ENCODE results near the gene GSE1. TPM values are rescaled to one million over a fixed set of nuclear protein-coding genes. Genes with fewer than 3 reads are reported as not detected.
A peak's percentile ranks its signal among the peaks of the same experiment; 100 is the strongest.

Gene GSE1
- total and polyA plus RNA-seq, 2 of the 13 experiments (the other 11 are each of a cell fraction or from before 2014, with no cell fraction given) = 16.1 to 31.2 TPM

DNA sequence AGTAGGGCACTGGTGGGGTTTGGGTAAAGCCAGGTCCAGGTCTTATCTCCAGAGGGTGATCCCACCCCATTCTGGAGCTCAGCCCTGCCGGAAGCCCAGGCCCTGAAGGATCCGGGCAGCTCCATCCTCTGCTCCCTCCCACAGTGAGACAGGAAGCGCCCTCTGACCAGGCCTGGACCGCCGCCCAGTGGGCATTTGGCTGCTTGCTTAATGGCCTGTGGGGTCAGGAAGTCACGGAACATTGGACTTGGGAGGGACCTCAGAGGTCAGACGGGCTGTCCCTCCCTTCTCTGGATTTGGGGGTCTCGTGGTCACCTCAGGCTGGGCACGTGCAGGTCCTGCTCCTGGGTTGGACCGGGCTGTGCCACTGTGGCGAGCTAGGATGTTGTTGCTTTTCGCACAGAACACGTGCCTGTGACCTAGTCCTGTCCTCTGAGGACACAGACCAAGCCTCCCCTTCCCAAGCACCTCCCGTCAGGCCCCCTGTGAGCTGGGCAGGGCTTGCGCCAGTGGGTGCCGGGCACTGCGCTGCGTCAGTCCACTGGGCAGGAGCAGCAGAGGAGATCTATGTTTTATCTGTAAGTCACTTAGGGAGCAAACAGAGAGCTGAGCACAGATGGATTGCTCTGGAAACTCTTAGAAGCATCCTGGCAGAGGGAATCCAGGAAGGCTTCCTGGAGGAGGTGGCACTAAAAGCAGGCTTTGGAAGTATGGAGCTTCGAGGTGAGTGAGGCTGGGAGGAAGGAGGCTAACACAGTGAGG, 49.4 kb upstream of the GSE1 start (continued):
- TF ChIP-seq, protein P1, sequence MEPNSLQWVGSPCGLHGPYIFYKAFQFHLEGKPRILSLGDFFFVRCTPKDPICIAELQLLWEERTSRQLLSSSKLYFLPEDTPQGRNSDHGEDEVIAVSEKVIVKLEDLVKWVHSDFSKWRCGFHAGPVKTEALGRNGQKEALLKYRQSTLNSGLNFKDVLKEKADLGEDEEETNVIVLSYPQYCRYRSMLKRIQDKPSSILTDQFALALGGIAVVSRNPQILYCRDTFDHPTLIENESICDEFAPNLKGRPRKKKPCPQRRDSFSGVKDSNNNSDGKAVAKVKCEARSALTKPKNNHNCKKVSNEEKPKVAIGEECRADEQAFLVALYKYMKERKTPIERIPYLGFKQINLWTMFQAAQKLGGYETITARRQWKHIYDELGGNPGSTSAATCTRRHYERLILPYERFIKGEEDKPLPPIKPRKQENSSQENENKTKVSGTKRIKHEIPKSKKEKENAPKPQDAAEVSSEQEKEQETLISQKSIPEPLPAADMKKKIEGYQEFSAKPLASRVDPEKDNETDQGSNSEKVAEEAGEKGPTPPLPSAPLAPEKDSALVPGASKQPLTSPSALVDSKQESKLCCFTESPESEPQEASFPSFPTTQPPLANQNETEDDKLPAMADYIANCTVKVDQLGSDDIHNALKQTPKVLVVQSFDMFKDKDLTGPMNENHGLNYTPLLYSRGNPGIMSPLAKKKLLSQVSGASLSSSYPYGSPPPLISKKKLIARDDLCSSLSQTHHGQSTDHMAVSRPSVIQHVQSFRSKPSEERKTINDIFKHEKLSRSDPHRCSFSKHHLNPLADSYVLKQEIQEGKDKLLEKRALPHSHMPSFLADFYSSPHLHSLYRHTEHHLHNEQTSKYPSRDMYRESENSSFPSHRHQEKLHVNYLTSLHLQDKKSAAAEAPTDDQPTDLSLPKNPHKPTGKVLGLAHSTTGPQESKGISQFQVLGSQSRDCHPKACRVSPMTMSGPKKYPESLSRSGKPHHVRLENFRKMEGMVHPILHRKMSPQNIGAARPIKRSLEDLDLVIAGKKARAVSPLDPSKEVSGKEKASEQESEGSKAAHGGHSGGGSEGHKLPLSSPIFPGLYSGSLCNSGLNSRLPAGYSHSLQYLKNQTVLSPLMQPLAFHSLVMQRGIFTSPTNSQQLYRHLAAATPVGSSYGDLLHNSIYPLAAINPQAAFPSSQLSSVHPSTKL (CRISPR knock-in tag; IDR thresholded peaks at IDR 0.05) = peak; percentile 72
- TF ChIP-seq, protein P2, sequence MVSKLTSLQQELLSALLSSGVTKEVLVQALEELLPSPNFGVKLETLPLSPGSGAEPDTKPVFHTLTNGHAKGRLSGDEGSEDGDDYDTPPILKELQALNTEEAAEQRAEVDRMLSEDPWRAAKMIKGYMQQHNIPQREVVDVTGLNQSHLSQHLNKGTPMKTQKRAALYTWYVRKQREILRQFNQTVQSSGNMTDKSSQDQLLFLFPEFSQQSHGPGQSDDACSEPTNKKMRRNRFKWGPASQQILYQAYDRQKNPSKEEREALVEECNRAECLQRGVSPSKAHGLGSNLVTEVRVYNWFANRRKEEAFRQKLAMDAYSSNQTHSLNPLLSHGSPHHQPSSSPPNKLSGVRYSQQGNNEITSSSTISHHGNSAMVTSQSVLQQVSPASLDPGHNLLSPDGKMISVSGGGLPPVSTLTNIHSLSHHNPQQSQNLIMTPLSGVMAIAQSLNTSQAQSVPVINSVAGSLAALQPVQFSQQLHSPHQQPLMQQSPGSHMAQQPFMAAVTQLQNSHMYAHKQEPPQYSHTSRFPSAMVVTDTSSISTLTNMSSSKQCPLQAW (CRISPR knock-in tag; IDR thresholded peaks at IDR 0.05) = peak; percentile 35; the same call in 1 of the 2 replicates
- TF ChIP-seq, protein P3, sequence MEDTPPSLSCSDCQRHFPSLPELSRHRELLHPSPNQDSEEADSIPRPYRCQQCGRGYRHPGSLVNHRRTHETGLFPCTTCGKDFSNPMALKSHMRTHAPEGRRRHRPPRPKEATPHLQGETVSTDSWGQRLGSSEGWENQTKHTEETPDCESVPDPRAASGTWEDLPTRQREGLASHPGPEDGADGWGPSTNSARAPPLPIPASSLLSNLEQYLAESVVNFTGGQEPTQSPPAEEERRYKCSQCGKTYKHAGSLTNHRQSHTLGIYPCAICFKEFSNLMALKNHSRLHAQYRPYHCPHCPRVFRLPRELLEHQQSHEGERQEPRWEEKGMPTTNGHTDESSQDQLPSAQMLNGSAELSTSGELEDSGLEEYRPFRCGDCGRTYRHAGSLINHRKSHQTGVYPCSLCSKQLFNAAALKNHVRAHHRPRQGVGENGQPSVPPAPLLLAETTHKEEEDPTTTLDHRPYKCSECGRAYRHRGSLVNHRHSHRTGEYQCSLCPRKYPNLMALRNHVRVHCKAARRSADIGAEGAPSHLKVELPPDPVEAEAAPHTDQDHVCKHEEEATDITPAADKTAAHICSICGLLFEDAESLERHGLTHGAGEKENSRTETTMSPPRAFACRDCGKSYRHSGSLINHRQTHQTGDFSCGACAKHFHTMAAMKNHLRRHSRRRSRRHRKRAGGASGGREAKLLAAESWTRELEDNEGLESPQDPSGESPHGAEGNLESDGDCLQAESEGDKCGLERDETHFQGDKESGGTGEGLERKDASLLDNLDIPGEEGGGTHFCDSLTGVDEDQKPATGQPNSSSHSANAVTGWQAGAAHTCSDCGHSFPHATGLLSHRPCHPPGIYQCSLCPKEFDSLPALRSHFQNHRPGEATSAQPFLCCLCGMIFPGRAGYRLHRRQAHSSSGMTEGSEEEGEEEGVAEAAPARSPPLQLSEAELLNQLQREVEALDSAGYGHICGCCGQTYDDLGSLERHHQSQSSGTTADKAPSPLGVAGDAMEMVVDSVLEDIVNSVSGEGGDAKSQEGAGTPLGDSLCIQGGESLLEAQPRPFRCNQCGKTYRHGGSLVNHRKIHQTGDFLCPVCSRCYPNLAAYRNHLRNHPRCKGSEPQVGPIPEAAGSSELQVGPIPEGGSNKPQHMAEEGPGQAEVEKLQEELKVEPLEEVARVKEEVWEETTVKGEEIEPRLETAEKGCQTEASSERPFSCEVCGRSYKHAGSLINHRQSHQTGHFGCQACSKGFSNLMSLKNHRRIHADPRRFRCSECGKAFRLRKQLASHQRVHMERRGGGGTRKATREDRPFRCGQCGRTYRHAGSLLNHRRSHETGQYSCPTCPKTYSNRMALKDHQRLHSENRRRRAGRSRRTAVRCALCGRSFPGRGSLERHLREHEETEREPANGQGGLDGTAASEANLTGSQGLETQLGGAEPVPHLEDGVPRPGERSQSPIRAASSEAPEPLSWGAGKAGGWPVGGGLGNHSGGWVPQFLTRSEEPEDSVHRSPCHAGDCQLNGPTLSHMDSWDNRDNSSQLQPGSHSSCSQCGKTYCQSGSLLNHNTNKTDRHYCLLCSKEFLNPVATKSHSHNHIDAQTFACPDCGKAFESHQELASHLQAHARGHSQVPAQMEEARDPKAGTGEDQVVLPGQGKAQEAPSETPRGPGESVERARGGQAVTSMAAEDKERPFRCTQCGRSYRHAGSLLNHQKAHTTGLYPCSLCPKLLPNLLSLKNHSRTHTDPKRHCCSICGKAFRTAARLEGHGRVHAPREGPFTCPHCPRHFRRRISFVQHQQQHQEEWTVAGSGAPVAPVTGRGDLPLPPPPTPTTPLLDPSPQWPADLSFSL (CRISPR knock-in tag; IDR thresholded peaks at IDR 0.05) = no peak
- no peak; the same call in 1 of the 2 replicates for TF ChIP-seq ZNF33A (CRISPR knock-in tag; IDR thresholded peaks at IDR 0.05; ENCODE audit: borderline replicate concordance)
- TF ChIP-seq, protein P4, sequence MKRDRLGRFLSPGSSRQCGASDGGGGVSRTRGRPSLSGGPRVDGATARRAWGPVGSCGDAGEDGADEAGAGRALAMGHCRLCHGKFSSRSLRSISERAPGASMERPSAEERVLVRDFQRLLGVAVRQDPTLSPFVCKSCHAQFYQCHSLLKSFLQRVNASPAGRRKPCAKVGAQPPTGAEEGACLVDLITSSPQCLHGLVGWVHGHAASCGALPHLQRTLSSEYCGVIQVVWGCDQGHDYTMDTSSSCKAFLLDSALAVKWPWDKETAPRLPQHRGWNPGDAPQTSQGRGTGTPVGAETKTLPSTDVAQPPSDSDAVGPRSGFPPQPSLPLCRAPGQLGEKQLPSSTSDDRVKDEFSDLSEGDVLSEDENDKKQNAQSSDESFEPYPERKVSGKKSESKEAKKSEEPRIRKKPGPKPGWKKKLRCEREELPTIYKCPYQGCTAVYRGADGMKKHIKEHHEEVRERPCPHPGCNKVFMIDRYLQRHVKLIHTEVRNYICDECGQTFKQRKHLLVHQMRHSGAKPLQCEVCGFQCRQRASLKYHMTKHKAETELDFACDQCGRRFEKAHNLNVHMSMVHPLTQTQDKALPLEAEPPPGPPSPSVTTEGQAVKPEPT (CRISPR knock-in tag; IDR thresholded peaks at IDR 0.05; ENCODE audit: low read depth) = no peak
- TF ChIP-seq ZNF678 (CRISPR knock-in tag; IDR thresholded peaks at IDR 0.05) = 0 out of 2 replicates have a peak, but pooled peaks have one; percentile 34
- no peak for TF ChIP-seq HNRNPH1 (optimal IDR thresholded peaks at IDR 0.05; ENCODE audit: low read depth, low read length)
- no peak for TF ChIP-seq IKZF4 (CRISPR knock-in tag; IDR thresholded peaks at IDR 0.05; ENCODE audit: borderline replicate concordance, low read depth, not compliant biosample characterization)
- TF ChIP-seq, protein P5, sequence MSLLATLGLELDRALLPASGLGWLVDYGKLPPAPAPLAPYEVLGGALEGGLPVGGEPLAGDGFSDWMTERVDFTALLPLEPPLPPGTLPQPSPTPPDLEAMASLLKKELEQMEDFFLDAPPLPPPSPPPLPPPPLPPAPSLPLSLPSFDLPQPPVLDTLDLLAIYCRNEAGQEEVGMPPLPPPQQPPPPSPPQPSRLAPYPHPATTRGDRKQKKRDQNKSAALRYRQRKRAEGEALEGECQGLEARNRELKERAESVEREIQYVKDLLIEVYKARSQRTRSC (CRISPR knock-in tag; IDR thresholded peaks at IDR 0.05; ENCODE audit: low read depth) = 0 out of 2 replicates have a peak, but pooled peaks have one; percentile 61
- 0 out of 2 replicates have a peak, but pooled peaks have one; percentile 51 for TF ChIP-seq ZIK1 (CRISPR knock-in tag; IDR thresholded peaks at IDR 0.05; ENCODE audit: borderline replicate concordance, low read depth)
